GM21576 (cell line): ENCODE data around the gene CFAP119.
A peak's percentile ranks its signal among the peaks of the same experiment; 100 is the strongest.

Source experiments
- ATAC-seq: cut with Tn5 transposase; IDR thresholded peaks from one replicate; pipeline ENCODE4 v1.9.1; 2021; ENCODE audit warnings: mild to moderate bottlenecking, moderate library complexity; ENCODE audit not compliant: unreplicated experiment

The CFAP119 gene

GRCh38 chr16:30782486-30783279 is 20.8 kb upstream of the CFAP119 start:
- ATAC-seq: no peak

GRCh38 chr16:30780549-30780948 is 18.7 kb upstream of the CFAP119 start:
- ATAC-seq: no peak

- no peak for ATAC-seq
Measured at GRCh38 chr16:30780021-30780420, 18.2 kb upstream of the CFAP119 start.

GRCh38 chr16:30779596-30779995 is 17.7 kb upstream of the CFAP119 start:
- ATAC-seq: no peak

- ATAC-seq: no peak
Measured at GRCh38 chr16:30778549-30779244, 16.8 kb upstream of the CFAP119 start.

GRCh38 chr16:30777591-30778297 is 15.9 kb upstream of the CFAP119 start:
- ATAC-seq: no peak

- ATAC-seq: peak; percentile 48
Measured at GRCh38 chr16:30775392-30776188, 13.7 kb upstream of the CFAP119 start.

- no peak for ATAC-seq
Measured at GRCh38 chr16:30775131-30775391, 13.2 kb upstream of the CFAP119 start.

- no peak for ATAC-seq
Measured at GRCh38 chr16:30774367-30775130, 12.7 kb upstream of the CFAP119 start.

- no peak for ATAC-seq
Measured at GRCh38 chr16:30773826-30774225, 12.0 kb upstream of the CFAP119 start.

GRCh38 chr16:30771726-30772125 is 9.9 kb upstream of the CFAP119 start:
- ATAC-seq: no peak

GRCh38 chr16:30769379-30770089 is 7.7 kb upstream of the CFAP119 start:
- ATAC-seq: no peak

- ATAC-seq: no peak
Measured at GRCh38 chr16:30768583-30769181, 6.8 kb upstream of the CFAP119 start.

GRCh38 chr16:30767767-30768465 is 6.1 kb upstream of the CFAP119 start:
- ATAC-seq: no peak

GRCh38 chr16:30766933-30767284 is 5.0 kb upstream of the CFAP119 start:
- ATAC-seq: no peak

GRCh38 chr16:30766206-30766932 is 4.5 kb upstream of the CFAP119 start:
- no peak for ATAC-seq

- no peak for ATAC-seq
Measured at GRCh38 chr16:30764816-30765465, 3.1 kb upstream of the CFAP119 start.

GRCh38 chr16:30764086-30764485 is 2.2 kb upstream of the CFAP119 start:
- no peak for ATAC-seq
